Omental fat pad (tissue), 4 donors: ENCODE measurements around the gene CISD3. TPM values are rescaled to one million over a fixed set of nuclear protein-coding genes. Genes with fewer than 3 reads are reported as not detected.

Experiments
- small RNA-seq: library from RNA; depleted of rRNA; stranded (forward); fragments of <200 nt; gene quantifications from one replicate; pipeline ENCODE3, GENCODE V24; 2016
- total RNA-seq, 4 donors: library from RNA; depleted of rRNA; stranded (reverse); fragments of >200 nt; gene quantifications; one replicate each; pipeline ENCODE4 v1.1.0, GENCODE V29; 2016

CISD3 gene
- total RNA-seq, 4 donors from 2014 or later: 7.6 to 25.5 (median 15.7) TPM

Small RNA genes within 50 kb of the gene (small RNA-seq; reads per million reads assigned to genes)
- gene MIR4726: not detected
- gene MIR4734: not detected
- 1.2 reads per million for gene RNA5SP440
- not detected for gene RNU6-866P

Other genes starting within 250 kb of the CISD3 start
- gene SRCIN1, start 124.4 kb upstream of the CISD3 start, total RNA-seq: 1 to 10 TPM; 1.2 to 5.6 (median 2.7) TPM
- gene EPOP, start 55.4 kb upstream of the CISD3 start, total RNA-seq: 1 to 10 TPM in 2 of 4 donors, under 1 TPM in 2; 0.38 to 5.2 (median 1.5) TPM
- 100 to 1,000 TPM in 1 of 4 donors, 10 to 100 TPM in 3; 38.7 to 108 (median 54.8) TPM for gene MLLT6, start 25.1 kb upstream of the CISD3 start, total RNA-seq
- gene PCGF2, start 18.0 kb downstream of the CISD3 start, total RNA-seq: 10 to 100 TPM in 1 of 4 donors, 1 to 10 TPM in 3; 3.2 to 17.0 (median 6.1) TPM
- gene PSMB3, start 22.4 kb downstream of the CISD3 start, total RNA-seq: 100 to 1,000 TPM; 140 to 169 (median 155) TPM
- 10 to 100 TPM; 25.7 to 79.0 (median 47.2) TPM for gene PIP4K2B, start 69.2 kb downstream of the CISD3 start, total RNA-seq
- 10 to 100 TPM; 15.2 to 49.6 (median 30.5) TPM for gene CWC25, start 95.0 kb downstream of the CISD3 start, total RNA-seq
- 1,000 to 10,000 TPM; 1,566 to 2,133 (median 2,034) TPM for gene RPL23, start 123.4 kb downstream of the CISD3 start, total RNA-seq
- gene LASP1, start 139.7 kb downstream of the CISD3 start, total RNA-seq: 100 to 1,000 TPM; 111 to 174 (median 148) TPM
- gene FBXO47, start 237.1 kb downstream of the CISD3 start, total RNA-seq: not detected